ENCODE measurements around the gene SCFD1. TPM values are rescaled to one million over a fixed set of nuclear protein-coding genes. Genes with fewer than 3 reads are reported as not detected.

SCFD1 gene
- total and polyA plus RNA-seq, 10 donors = 45.7 to 105 (median 74.4) TPM

DNA sequence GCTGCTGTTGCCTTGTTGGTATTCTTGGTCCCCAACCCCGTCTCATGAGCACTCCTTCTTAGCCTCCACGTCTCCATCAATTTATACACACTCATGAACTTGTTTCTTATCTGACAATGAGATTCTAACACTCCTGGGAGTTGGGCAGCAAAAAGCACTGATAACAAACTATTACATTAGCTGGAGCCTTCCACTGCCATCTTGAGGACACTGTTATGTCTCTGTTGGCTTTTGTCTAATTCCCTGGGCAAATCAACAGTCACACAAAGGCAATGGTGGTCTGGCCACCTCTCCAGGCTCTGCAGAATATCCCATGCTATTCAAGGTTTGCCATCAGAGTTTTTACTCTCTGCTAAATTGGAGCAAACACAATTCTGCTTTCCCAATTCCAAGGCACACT lies 134.5 kb downstream of the SCFD1 start:
- no peak for DNase-seq
- H3K9me3 ChIP-seq = peaks cover 0 to 7% (median 1%) of the 10 kb centered on the region in 8 donors
- no peak overlapping the region for H3K4me3 ChIP-seq
- 58 to 82% (median 69%) methylated on average over 2 of the region's 2 CpGs for WGBS, 5 donors
- TF ChIP-seq, protein P1, sequence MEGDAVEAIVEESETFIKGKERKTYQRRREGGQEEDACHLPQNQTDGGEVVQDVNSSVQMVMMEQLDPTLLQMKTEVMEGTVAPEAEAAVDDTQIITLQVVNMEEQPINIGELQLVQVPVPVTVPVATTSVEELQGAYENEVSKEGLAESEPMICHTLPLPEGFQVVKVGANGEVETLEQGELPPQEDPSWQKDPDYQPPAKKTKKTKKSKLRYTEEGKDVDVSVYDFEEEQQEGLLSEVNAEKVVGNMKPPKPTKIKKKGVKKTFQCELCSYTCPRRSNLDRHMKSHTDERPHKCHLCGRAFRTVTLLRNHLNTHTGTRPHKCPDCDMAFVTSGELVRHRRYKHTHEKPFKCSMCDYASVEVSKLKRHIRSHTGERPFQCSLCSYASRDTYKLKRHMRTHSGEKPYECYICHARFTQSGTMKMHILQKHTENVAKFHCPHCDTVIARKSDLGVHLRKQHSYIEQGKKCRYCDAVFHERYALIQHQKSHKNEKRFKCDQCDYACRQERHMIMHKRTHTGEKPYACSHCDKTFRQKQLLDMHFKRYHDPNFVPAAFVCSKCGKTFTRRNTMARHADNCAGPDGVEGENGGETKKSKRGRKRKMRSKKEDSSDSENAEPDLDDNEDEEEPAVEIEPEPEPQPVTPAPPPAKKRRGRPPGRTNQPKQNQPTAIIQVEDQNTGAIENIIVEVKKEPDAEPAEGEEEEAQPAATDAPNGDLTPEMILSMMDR (IDR thresholded peaks at IDR 0.05 in 8 of 11, conservative IDR thresholded peaks at IDR 0.05 in 3 of 11) = no peak
- TF ChIP-seq POLR2AphosphoS5 (IDR thresholded peaks at IDR 0.05) (no peak), POLR2A (IDR thresholded peaks at IDR 0.05) (no peak)
- H3K27me3 ChIP-seq (replicated peaks in 1 of 7) = peaks cover 0 to 15% (median 0%) of the 10 kb centered on the region in 7 donors
- H3K27ac ChIP-seq = no peak overlapping the region
- H3K4me1 ChIP-seq = no peaks in the 10 kb centered on the region
- H3K36me3 ChIP-seq = no peaks in the 10 kb centered on the region
- intact Hi-C loops (cut with DNase I; ENCODE audit: low total_unique reads) = no loop called here

DNA sequence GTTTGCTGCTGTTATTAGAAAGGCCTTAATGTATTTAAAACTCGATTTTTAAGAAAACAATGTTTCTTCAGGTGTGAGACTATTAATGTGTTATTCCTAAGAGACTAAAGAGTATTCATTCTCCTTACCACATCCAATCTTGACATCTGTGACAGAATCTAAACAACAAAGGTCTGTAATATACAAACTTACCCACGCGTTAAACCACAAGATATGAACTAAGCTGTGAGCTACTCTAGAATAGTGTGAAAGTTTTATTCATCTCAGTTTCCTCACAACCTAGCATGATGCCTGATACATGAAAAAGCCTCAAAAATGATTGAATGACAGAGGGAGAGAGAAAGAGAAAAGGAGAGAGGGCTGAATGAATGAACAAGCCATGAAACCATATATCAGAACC lies 135.0 kb downstream of the SCFD1 start:
- TF ChIP-seq POLR2AphosphoS5 (IDR thresholded peaks at IDR 0.05) (no peak), POLR2A (IDR thresholded peaks at IDR 0.05) (no peak)
- TF ChIP-seq, protein P1 (IDR thresholded peaks at IDR 0.05 in 8 of 11, conservative IDR thresholded peaks at IDR 0.05 in 3 of 11) = no peak

DNA sequence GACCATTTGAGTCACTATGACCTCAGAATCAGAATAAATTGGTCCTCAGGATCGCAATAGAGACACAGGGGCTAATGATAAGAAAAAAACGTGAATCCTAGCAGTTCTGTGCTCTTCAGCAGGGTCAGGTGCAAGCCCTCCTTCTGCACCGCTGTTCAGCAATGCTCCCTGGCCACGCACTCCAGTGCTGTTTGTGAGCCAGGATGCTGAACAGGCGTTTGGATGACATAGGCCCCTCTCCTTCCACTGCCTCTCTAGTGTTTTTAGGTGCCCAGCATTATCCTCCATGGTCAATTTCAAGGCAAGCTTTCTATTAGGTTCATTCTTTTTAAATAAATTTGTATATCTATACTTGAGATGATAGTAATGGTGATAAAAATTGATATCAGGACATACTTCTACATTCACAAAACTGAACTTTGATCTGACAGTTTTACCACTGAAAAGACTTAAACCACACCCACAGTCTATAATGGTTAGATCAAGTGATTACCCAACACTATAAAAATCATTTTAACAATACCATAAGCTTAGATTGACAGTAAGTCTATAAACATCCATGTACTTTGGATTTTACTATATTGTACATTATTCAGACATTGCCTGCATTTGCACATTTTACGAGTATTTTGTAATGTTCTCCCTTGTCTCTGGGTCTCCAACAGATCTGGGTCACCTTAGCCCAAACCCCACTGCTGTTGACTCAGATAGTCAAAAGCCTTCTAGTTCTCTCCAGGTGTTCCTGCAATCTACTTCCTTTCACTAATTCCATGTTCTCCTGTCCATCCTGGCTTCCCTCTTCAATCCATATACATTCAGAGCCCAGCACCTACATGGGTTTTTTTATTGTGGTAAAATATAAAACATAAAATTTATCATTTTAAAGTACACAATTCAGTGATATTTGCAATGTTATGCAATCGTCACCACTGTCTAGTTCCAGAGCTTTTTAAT lies 137.3 kb downstream of the SCFD1 start:
- Histone ChIP-seq H3K36me3 (no peaks in the 10 kb centered on the region), H3K27ac (no peak overlapping the region), H3K9me3 (peaks cover 10 to 35% (median 29%) of the 10 kb centered on the region in 8 donors), H3K27me3 (replicated peaks in 1 of 7) (peaks cover 0 to 15% (median 0%) of the 10 kb centered on the region in 7 donors), H3K4me1 (no peaks in the 10 kb centered on the region), H3K4me3 (no peak overlapping the region)
- 79 to 87% (median 82%) methylated on average over 7 of the region's 7 CpGs for WGBS, 5 donors
- TF ChIP-seq, protein P1 (IDR thresholded peaks at IDR 0.05 in 8 of 11, conservative IDR thresholded peaks at IDR 0.05 in 3 of 11) = no peak
- TF ChIP-seq POLR2A (IDR thresholded peaks at IDR 0.05) = no peak
- TF ChIP-seq POLR2AphosphoS5 (IDR thresholded peaks at IDR 0.05) = no peak
- no peak for DNase-seq
- intact Hi-C loops (cut with DNase I; ENCODE audit: low total_unique reads) = no loop called here

More for the DNA sequence above, 135.0 kb downstream of the SCFD1 start:
- intact Hi-C loops (cut with DNase I; ENCODE audit: low total_unique reads) = no loop called here
- Histone ChIP-seq H3K9me3 (peaks cover 0 to 12% (median 6%) of the 10 kb centered on the region in 8 donors), H3K4me1 (no peaks in the 10 kb centered on the region), H3K36me3 (no peaks in the 10 kb centered on the region), H3K4me3 (no peak overlapping the region), H3K27me3 (replicated peaks in 1 of 7) (peaks cover 0 to 15% (median 0%) of the 10 kb centered on the region in 7 donors), H3K27ac (no peak overlapping the region)
- WGBS, 5 donors = 37 to 66% (median 43%) methylated on average over 3 of the region's 3 CpGs
- no peak for DNase-seq

DNA sequence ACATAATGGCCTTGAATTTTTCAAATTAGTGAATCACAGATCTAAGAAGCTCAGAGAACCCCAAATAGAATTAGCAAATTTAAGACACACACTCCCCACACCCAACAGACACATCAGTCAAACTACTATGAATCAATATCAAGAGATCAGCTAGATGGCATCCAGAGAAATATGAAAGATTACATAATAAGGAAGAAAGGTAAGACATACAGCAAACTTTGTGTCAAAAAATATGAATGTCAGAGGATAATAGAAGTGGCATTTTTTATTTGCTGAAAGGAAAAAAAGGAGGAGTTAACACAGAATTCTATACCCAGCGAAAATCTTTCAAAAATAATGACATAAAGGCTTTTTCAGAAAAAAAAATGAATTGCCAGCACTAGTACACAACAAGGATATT lies 141.8 kb downstream of the SCFD1 start:
- H3K9me3 ChIP-seq = peaks cover 10 to 39% (median 30%) of the 10 kb centered on the region in 8 donors
- H3K4me1 ChIP-seq = no peaks in the 10 kb centered on the region
- DNase-seq = no peak
- H3K27me3 ChIP-seq (replicated peaks in 1 of 7) = peaks cover 0 to 3% (median 0%) of the 10 kb centered on the region in 7 donors
- 23 to 75% (median 56%) methylated on average over 1 of the region's 1 CpG for WGBS, 5 donors
- H3K27ac ChIP-seq = no peak overlapping the region
- TF ChIP-seq POLR2A (IDR thresholded peaks at IDR 0.05) (no peak), POLR2AphosphoS5 (IDR thresholded peaks at IDR 0.05) (no peak)
- TF ChIP-seq, protein P1 (IDR thresholded peaks at IDR 0.05 in 8 of 11, conservative IDR thresholded peaks at IDR 0.05 in 3 of 11) = no peak
- intact Hi-C loops (cut with DNase I; ENCODE audit: low total_unique reads) = no loop called here
- no peaks in the 10 kb centered on the region for H3K36me3 ChIP-seq
- H3K4me3 ChIP-seq = no peak overlapping the region

Measured in spleen (tissue), 11 donors.